ENCODE measurements around the gene ADPGK. TPM values are rescaled to one million over a fixed set of nuclear protein-coding genes. Genes with fewer than 3 reads are reported as not detected.

The ADPGK gene
- total and polyA plus RNA-seq, 2 donors (not counting 1 experiment from before 2014, with no cell fraction given): 128 to 174 TPM

GRCh38 chr15:72766025-72766424 is 17.5 kb downstream of the ADPGK start:
- Histone ChIP-seq H3K36me3 (replicated peaks in 1 of 2; ENCODE audit: control extremely low read depth in 1 of 2, control insufficient read depth in 1 of 2, extremely low read depth in 1 of 2, insufficient read depth in 2 of 2, low read length in 1 of 2) (peaks cover 2 to 84% of the 10 kb centered on the region in 2 experiments), H3K4me3 (ENCODE audit: control extremely low read depth in 1 of 5, extremely low read depth in 1 of 5, insufficient read depth in 1 of 5, low read depth in 2 of 5, low read length in 4 of 5) (no peak overlapping the region), H3K27ac (ENCODE audit: low read length in 2 of 2) (no peak overlapping the region), H3K9ac (ENCODE audit: low read length) (no peak overlapping the region), H2AFZ (ENCODE audit: insufficient read depth, low read depth, low read length, poor library complexity, severe bottlenecking) (no peak overlapping the region), H3K27me3 (replicated peaks in 1 of 4; ENCODE audit: control extremely low read depth in 1 of 4, control insufficient read depth in 3 of 4, insufficient read depth in 4 of 4, low read length in 3 of 4) (no peaks in the 10 kb centered on the region), H3K9me3 (ENCODE audit: control extremely low read depth in 1 of 3, control insufficient read depth in 2 of 3, insufficient read depth in 1 of 3, low read length in 2 of 3) (peaks cover 7 to 14% (median 9%) of the 10 kb centered on the region in 3 donors), H4K20me1 (ENCODE audit: control insufficient read depth, insufficient read depth, low read length, poor library complexity, severe bottlenecking) (peaks cover 32% of the 10 kb centered on the region), H3K4me1 (ENCODE audit: control insufficient read depth in 2 of 2, insufficient read depth in 2 of 2, low read length in 2 of 2) (no peaks in the 10 kb centered on the region), H3K4me2 (replicated peaks; ENCODE audit: low read depth, low read length, poor library complexity, severe bottlenecking) (no peak overlapping the region), H3K79me2 (ENCODE audit: control insufficient read depth, insufficient read depth, low read length) (peaks cover 73% of the 10 kb centered on the region)
- TF ChIP-seq CTCF (IDR thresholded peaks at IDR 0.05) (no peak), EZH2 (IDR thresholded peaks at IDR 0.05; ENCODE audit: borderline replicate concordance, insufficient read depth, low read depth, low read length, poor library complexity, severe bottlenecking) (no peak)
- ChIA-PET CTCF (no interaction called here), POLR2A (no interaction called here)
- DNase-seq: no peak
- ATAC-seq (ENCODE audit: low read depth): no peak
- no peak overlapping the region for H3K27ac Mint-ChIP-seq
- H3K4me3 Mint-ChIP-seq: no peak overlapping the region
- WGBS (ENCODE audit: insufficient coverage): 100% methylated on average over 1 of the region's 2 CpGs
- no peaks in the 10 kb centered on the region for H3K27me3 Mint-ChIP-seq
- intact Hi-C loops (cut with micrococcal nuclease): no loop called here
- H3K9me3 Mint-ChIP-seq (ENCODE audit: insufficient read depth): peaks cover 3% of the 10 kb centered on the region
- peaks cover 4% of the 10 kb centered on the region for H3K4me1 Mint-ChIP-seq

GRCh38 chr15:72764656-72765055 is 18.9 kb downstream of the ADPGK start:
- peaks cover 62% of the 10 kb centered on the region for H3K79me2 ChIP-seq (ENCODE audit: control insufficient read depth, insufficient read depth, low read length)
- TF ChIP-seq CTCF (IDR thresholded peaks at IDR 0.05): no peak
- TF ChIP-seq EZH2 (IDR thresholded peaks at IDR 0.05; ENCODE audit: borderline replicate concordance, insufficient read depth, low read depth, low read length, poor library complexity, severe bottlenecking): no peak
- peaks cover 7 to 14% (median 9%) of the 10 kb centered on the region in 3 donors for H3K9me3 ChIP-seq (ENCODE audit: control extremely low read depth in 1 of 3, control insufficient read depth in 2 of 3, insufficient read depth in 1 of 3, low read length in 2 of 3)
- ChIA-PET POLR2A (no interaction called here), CTCF (interaction anchor here (0.6 to 0.9 kb wide), 2 partner anchors 28 to 43 kb away, joined by 3 to 5 read pairs; no protein-coding TSS in a partner anchor)
- no peak overlapping the region for H3K4me3 Mint-ChIP-seq
- no peaks in the 10 kb centered on the region for H3K27me3 ChIP-seq (replicated peaks in 1 of 4; ENCODE audit: control extremely low read depth in 1 of 4, control insufficient read depth in 3 of 4, insufficient read depth in 4 of 4, low read length in 3 of 4)
- no peak overlapping the region for H3K27ac ChIP-seq (ENCODE audit: low read length in 2 of 2)
- peaks cover 3% of the 10 kb centered on the region for H3K9me3 Mint-ChIP-seq (ENCODE audit: insufficient read depth)
- H3K4me1 ChIP-seq (ENCODE audit: control insufficient read depth in 2 of 2, insufficient read depth in 2 of 2, low read length in 2 of 2): no peaks in the 10 kb centered on the region
- no peak overlapping the region for H3K9ac ChIP-seq (ENCODE audit: low read length)
- H3K27me3 Mint-ChIP-seq: no peaks in the 10 kb centered on the region
- DNase-seq (no peak), ATAC-seq (ENCODE audit: low read depth) (no peak)
- peaks cover 2 to 84% of the 10 kb centered on the region in 2 experiments for H3K36me3 ChIP-seq (replicated peaks in 1 of 2; ENCODE audit: control extremely low read depth in 1 of 2, control insufficient read depth in 1 of 2, extremely low read depth in 1 of 2, insufficient read depth in 2 of 2, low read length in 1 of 2)
- no peaks in the 10 kb centered on the region for H3K4me1 Mint-ChIP-seq
- no peak overlapping the region for H3K4me2 ChIP-seq (replicated peaks; ENCODE audit: low read depth, low read length, poor library complexity, severe bottlenecking)
- 100% methylated on average over 1 of the region's 3 CpGs for WGBS (ENCODE audit: insufficient coverage)
- H2AFZ ChIP-seq (ENCODE audit: insufficient read depth, low read depth, low read length, poor library complexity, severe bottlenecking): no peak overlapping the region
- H3K27ac Mint-ChIP-seq: no peak overlapping the region
- intact Hi-C loops (cut with micrococcal nuclease): no loop called here
- no peak overlapping the region for H3K4me3 ChIP-seq (ENCODE audit: control extremely low read depth in 1 of 5, extremely low read depth in 1 of 5, insufficient read depth in 1 of 5, low read depth in 2 of 5, low read length in 4 of 5)
- H4K20me1 ChIP-seq (ENCODE audit: control insufficient read depth, insufficient read depth, low read length, poor library complexity, severe bottlenecking): peaks cover 39% of the 10 kb centered on the region
